B cell (primary cell): Measurements from ENCODE around the gene IL12B. TPM values are rescaled to one million over a fixed set of nuclear protein-coding genes. Genes with fewer than 3 reads are reported as not detected.
A peak's percentile ranks its signal among the peaks of the same experiment; 100 is the strongest.

Source experiments
- ATAC-seq: fragments of 200-7000 bp; cut with Tn5 transposase; one replicate; pipeline ENCODE4 v1.10.0; 2021; ENCODE audit warnings: low read depth, mild to moderate bottlenecking, moderate number of reproducible peaks, moderate library complexity
- CTCF ChIA-PET: fragments of 350-600 bp; sonication (Branson Sonifier 250); formaldehyde crosslinking; loops from one replicate; lab custom pipeline; 2021; ENCODE audit warnings: antibody characterized with exemption, inconsistent platforms; lab: Charles Lee
- POLR2A ChIA-PET: fragments of 350-600 bp; sonication (Branson Sonifier 250); formaldehyde crosslinking; loops from one replicate; lab custom pipeline; 2021; ENCODE audit warnings: antibody characterized with exemption; lab: Charles Lee
- DNase-seq: peaks from one replicate; pipeline ENCODE4 v3.0.0; 2013
- H2AFZ ChIP-seq: 2 replicates; pipeline ENCODE4 v1.6.1; 2012; ENCODE audit warnings: mild to moderate bottlenecking, low read depth, low read length; ENCODE audit not compliant: insufficient read depth, poor library complexity, severe bottlenecking
- H3K27ac ChIP-seq, 2 donors: 1 replicate in 1 of 2; 2 replicates in 1 of 2; pipeline ENCODE4 v1.5.1; 2012 to 2013; ENCODE audit warnings: low read length in 2 of 2, mild to moderate bottlenecking in 2 of 2, moderate library complexity in 1 of 2
- H3K27me3 ChIP-seq, 4 experiments: fragments of 200-600 bp in 1 of 4; sonication (generic) in 1 of 4; replicated peaks in 1 of 4; 1 replicate in 2 of 4; 2 replicates in 2 of 4; pipeline versions ENCODE4 v1.6.1 to v1.7.0; 2013 to 2016; ENCODE audit warnings: low read length in 3 of 4, mild to moderate bottlenecking in 2 of 4, mixed read lengths in 1 of 4, moderate library complexity in 1 of 4; ENCODE audit not compliant: insufficient read depth in 4 of 4, control insufficient read depth in 3 of 4; ENCODE audit errors: control extremely low read depth in 1 of 4
- H3K36me3 ChIP-seq, 2 experiments: replicated peaks in 1 of 2; 1 replicate in 1 of 2; 2 replicates in 1 of 2; pipeline versions ENCODE4 v1.6.1 to v1.7.1; 2013; ENCODE audit warnings: low read length in 1 of 2; ENCODE audit not compliant: insufficient read depth in 2 of 2, control insufficient read depth in 1 of 2; ENCODE audit errors: control extremely low read depth in 1 of 2, extremely low read depth in 1 of 2
- H3K4me1 ChIP-seq, 2 donors: fragments of 200-600 bp in 1 of 2; sonication (generic) in 1 of 2; 1 replicate in 1 of 2; 2 replicates in 1 of 2; pipeline versions ENCODE4 v1.5.1 to v1.6.1; 2013 to 2017; ENCODE audit warnings: low read length in 2 of 2; ENCODE audit not compliant: control insufficient read depth in 2 of 2, insufficient read depth in 2 of 2
- H3K4me2 ChIP-seq: replicated peaks from 2 replicates; pipeline ENCODE3; 2012; ENCODE audit warnings: mild to moderate bottlenecking, low read depth, low read length; ENCODE audit not compliant: poor library complexity, severe bottlenecking
- H3K4me3 ChIP-seq, 5 experiments: fragments of 200-600 bp in 1 of 5; sonication (generic) in 1 of 5; 1 replicate in 3 of 5; 2 replicates in 2 of 5; pipeline versions ENCODE4 v1.5.1 to v1.7.0; 2011 to 2016; ENCODE audit warnings: low read length in 4 of 5, mild to moderate bottlenecking in 4 of 5, low read depth in 2 of 5, control low read depth in 1 of 5, moderate library complexity in 1 of 5; ENCODE audit not compliant: insufficient read depth in 1 of 5; ENCODE audit errors: control extremely low read depth in 1 of 5, extremely low read depth in 1 of 5
- H3K79me2 ChIP-seq: fragments of 200-600 bp; sonication (generic); one replicate; pipeline ENCODE4 v1.6.0; 2016; ENCODE audit warnings: low read length; ENCODE audit not compliant: control insufficient read depth, insufficient read depth
- H3K9ac ChIP-seq: fragments of 200-600 bp; sonication (generic); 2 replicates; pipeline ENCODE4 v1.6.1; 2017; ENCODE audit warnings: mild to moderate bottlenecking, low read length, moderate library complexity
- H3K9me3 ChIP-seq, 3 donors: one replicate each; pipeline versions ENCODE4 v1.6.1 to v1.7.1; 2013; ENCODE audit warnings: low read length in 2 of 3; ENCODE audit not compliant: control insufficient read depth in 2 of 3, insufficient read depth in 1 of 3; ENCODE audit errors: control extremely low read depth in 1 of 3
- H4K20me1 ChIP-seq: 2 replicates; pipeline ENCODE4 v1.6.0; 2012; ENCODE audit warnings: mild to moderate bottlenecking, low read length; ENCODE audit not compliant: insufficient read depth, control insufficient read depth, poor library complexity, severe bottlenecking
- H3K27ac Mint-ChIP-seq: one replicate; pipeline ENCODE4 v1.8.0; 2021; ENCODE audit warnings: mixed read lengths
- H3K27me3 Mint-ChIP-seq: one replicate; pipeline ENCODE4 v1.8.0; 2021; ENCODE audit warnings: mixed read lengths
- H3K4me1 Mint-ChIP-seq: one replicate; pipeline ENCODE4 v1.8.0; 2021; ENCODE audit warnings: mixed read lengths
- H3K4me3 Mint-ChIP-seq: one replicate; pipeline ENCODE4 v1.8.0; 2021; ENCODE audit warnings: mixed read lengths
- H3K9me3 Mint-ChIP-seq: one replicate; pipeline ENCODE4 v1.8.0; 2022; ENCODE audit warnings: mixed read lengths; ENCODE audit not compliant: insufficient read depth
- CTCF ChIP-seq: fragments of 200-600 bp; IDR thresholded peaks from one replicate; pipeline ENCODE4 v1.8.0; 2022; ENCODE audit warnings: antibody characterized with exemption, mild to moderate bottlenecking
- EZH2 ChIP-seq: IDR thresholded peaks from 2 replicates; pipeline ENCODE4 v1.6.1; 2012; ENCODE audit warnings: borderline replicate concordance, low read depth, mild to moderate bottlenecking, moderate library complexity, low read length; ENCODE audit not compliant: insufficient read depth, poor library complexity, severe bottlenecking
- WGBS: methylation state at CpG from one replicate; pipeline ENCODE4 v1.1.5; 2013; ENCODE audit warnings: missing lambda C conversion rate; ENCODE audit not compliant: insufficient coverage; 5-methylcytosine and 5-hydroxymethylcytosine counted together
- intact Hi-C: fragments of 100-400 bp; cut with micrococcal nuclease; formaldehyde crosslinking; loops from one replicate; pipeline ENCODE4 v1.10.0; 2022
- polyA plus RNA-seq: library from polyadenylated mRNA; depleted of rRNA; stranded (reverse); fragments of >200 nt; gene quantifications from 2 replicates; pipeline ENCODE4 v1.2.3, GENCODE V29; 2012
- total RNA-seq, 2 donors: library from RNA; stranded (reverse); fragments of 120-200 nt in 1 of 2; gene quantifications; 1 replicate in 1 of 2; 2 replicates in 1 of 2; pipeline versions ENCODE4 v1.2.3 to v1.2.4, GENCODE V29; 2013 to 2022

IL12B gene
- total and polyA plus RNA-seq, 2 donors (not counting 1 experiment from before 2014, with no cell fraction given), result 0.15 to 0.17 TPM

GRCh38 chr5:159286420-159287035 is 43.8 kb downstream of the IL12B start:
- intact Hi-C loops, result loop anchor here (1.0 to 5.0 kb wide), 6 partner anchors 30 to 701 kb away; partner anchors contain the start of gene ADRA1B
- CTCF ChIA-PET, result interaction anchor here (0.6 to 11.0 kb wide), 45 partner anchors 9 to 1939 kb away, joined by 3 to 126 read pairs (median 4); partner anchors contain the start of genes ADRA1B and TTC1
- no peaks in the 10 kb centered on the region for H3K4me1 Mint-ChIP-seq
- no peaks in the 10 kb centered on the region for H3K27me3 ChIP-seq
- no peaks in the 10 kb centered on the region for H3K27me3 Mint-ChIP-seq
- peak; percentile 82 for TF ChIP-seq CTCF
- no peak for TF ChIP-seq EZH2
- no peak overlapping the region for H3K27ac Mint-ChIP-seq
- no peaks in the 10 kb centered on the region for H3K4me1 ChIP-seq
- no peak overlapping the region for H3K9ac ChIP-seq
- ATAC-seq, result peak; percentile 67
- H3K9me3 ChIP-seq, result no peaks in the 10 kb centered on the region
- no peak overlapping the region for H3K27ac ChIP-seq
- DNase-seq, result peak; percentile 69
- no peaks in the 10 kb centered on the region for H3K79me2 ChIP-seq
- POLR2A ChIA-PET, result no interaction called here
- H2AFZ ChIP-seq, result no peak overlapping the region
- no peak overlapping the region for H3K4me3 Mint-ChIP-seq
- no peaks in the 10 kb centered on the region for H4K20me1 ChIP-seq
- no CpG with 5 or more reads among the region's 8 CpGs for WGBS
- peaks cover 2 to 12% of the 10 kb centered on the region in 2 experiments for H3K36me3 ChIP-seq
- H3K4me3 ChIP-seq, result no peak overlapping the region
- no peaks in the 10 kb centered on the region for H3K9me3 Mint-ChIP-seq
- H3K4me2 ChIP-seq, result no peak overlapping the region

DNA sequence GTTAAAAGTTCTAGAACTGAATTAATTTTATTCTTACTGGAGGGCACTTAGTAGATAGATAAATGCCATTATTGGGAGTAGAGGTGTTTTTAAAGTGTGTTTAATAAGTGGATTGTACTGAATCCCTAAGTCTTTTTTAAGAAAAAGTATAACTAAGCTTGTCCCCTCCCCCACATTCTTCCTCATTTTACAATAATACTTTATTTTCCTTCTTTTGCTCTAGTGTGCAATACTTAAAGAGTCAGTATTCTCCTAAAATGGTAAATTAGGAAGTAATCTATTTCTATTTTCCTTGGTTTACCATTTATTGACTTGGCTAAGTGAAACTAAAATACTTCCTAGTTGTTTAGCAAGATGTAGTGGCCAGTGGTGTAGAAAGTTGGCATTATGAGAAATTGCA is 55.6 kb downstream of the IL12B start:
- H3K4me3 Mint-ChIP-seq, result no peak overlapping the region
- H3K4me2 ChIP-seq, result no peak overlapping the region

More for the DNA sequence above, 55.6 kb downstream of the IL12B start:
- peaks cover 4% of the 10 kb centered on the region for H3K4me1 Mint-ChIP-seq
- H3K9me3 ChIP-seq, result no peaks in the 10 kb centered on the region
- TF ChIP-seq CTCF (no peak), EZH2 (no peak)
- intact Hi-C loops, result no loop called here
- H3K9me3 Mint-ChIP-seq, result no peaks in the 10 kb centered on the region
- H3K27ac Mint-ChIP-seq, result no peak overlapping the region
- no peaks in the 10 kb centered on the region for H3K4me1 ChIP-seq
- H3K4me3 ChIP-seq, result no peak overlapping the region
- ChIA-PET POLR2A (no interaction called here), CTCF (interaction anchor here (1.0 to 3.4 kb wide), 3 partner anchors 118 to 713 kb away, joined by 3 to 25 read pairs (median 4); partner anchors contain the start of gene ADRA1B)
- DNase-seq (no peak), ATAC-seq (no peak)
- H4K20me1 ChIP-seq, result no peaks in the 10 kb centered on the region
- H3K27ac ChIP-seq, result no peak overlapping the region
- no peak overlapping the region for H2AFZ ChIP-seq
- H3K27me3 ChIP-seq, result no peaks in the 10 kb centered on the region
- no peak overlapping the region for H3K9ac ChIP-seq
- H3K36me3 ChIP-seq, result peaks cover 19 to 50% of the 10 kb centered on the region in 2 experiments
- no peaks in the 10 kb centered on the region for H3K27me3 Mint-ChIP-seq
- H3K79me2 ChIP-seq, result no peaks in the 10 kb centered on the region
